HG03097 (cell line): ENCODE data around the gene TUG1.

Experiments used
- ATAC-seq: cut with Tn5 transposase; IDR thresholded peaks from one replicate; pipeline ENCODE4 v1.9.1; 2021; ENCODE audit not compliant: unreplicated experiment, low FRiP score

Gene TUG1

GRCh38 chr22:30968924-30969531 is at the start of gene TUG1:
Gene TUG1, plus strand, starts transcription at chr22:30969265.
- peak; percentile 80 for ATAC-seq

- no peak for ATAC-seq
Observed at GRCh38 chr22:30919973-30920372, 49.1 kb upstream of the TUG1 start.

- ATAC-seq: no peak
Observed at GRCh38 chr22:30920407-30920806, 48.7 kb upstream of the TUG1 start.

DNA sequence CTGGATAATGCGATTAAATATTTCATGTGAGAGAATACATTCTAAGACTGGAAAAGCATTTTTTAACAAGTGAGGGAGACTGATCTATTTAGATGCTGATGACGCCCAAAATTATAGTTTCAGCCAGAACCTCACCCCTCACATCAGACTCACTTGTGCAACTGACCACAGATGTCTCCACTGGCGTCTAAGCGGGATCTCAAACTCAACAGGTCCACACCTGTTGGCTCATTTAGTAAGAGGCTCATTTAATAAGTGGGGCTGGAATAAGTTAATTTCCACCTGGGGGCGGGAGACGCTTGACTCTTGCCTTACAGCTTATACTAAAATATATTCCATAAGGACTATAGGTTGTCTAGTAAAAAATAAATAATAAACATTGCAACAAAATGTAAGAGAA is 48.0 kb upstream of the TUG1 start:
- no peak for ATAC-seq

DNA sequence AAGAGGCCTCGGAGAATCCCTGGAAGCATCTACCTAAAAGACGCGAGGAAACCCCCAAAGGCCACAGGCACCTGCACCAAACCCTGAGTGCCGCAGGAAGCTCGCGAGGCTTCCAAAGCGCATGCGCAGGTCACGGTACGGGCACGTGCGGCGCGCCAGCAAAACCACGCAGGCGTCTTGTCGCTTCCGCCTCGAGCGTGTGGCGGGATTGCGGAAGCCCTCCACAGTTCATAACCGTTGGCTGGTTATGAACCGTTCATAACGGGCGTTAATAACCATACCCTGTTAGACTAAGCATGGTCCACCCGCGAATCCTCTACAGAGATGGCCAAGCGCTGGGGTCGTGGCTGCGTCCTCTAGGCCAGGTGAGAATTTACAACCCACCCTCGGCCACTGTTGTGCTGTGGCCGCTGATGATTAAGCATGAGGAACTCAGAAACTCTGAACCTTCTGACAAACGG is 46.9 kb upstream of the TUG1 start:
- ATAC-seq: no peak

DNA sequence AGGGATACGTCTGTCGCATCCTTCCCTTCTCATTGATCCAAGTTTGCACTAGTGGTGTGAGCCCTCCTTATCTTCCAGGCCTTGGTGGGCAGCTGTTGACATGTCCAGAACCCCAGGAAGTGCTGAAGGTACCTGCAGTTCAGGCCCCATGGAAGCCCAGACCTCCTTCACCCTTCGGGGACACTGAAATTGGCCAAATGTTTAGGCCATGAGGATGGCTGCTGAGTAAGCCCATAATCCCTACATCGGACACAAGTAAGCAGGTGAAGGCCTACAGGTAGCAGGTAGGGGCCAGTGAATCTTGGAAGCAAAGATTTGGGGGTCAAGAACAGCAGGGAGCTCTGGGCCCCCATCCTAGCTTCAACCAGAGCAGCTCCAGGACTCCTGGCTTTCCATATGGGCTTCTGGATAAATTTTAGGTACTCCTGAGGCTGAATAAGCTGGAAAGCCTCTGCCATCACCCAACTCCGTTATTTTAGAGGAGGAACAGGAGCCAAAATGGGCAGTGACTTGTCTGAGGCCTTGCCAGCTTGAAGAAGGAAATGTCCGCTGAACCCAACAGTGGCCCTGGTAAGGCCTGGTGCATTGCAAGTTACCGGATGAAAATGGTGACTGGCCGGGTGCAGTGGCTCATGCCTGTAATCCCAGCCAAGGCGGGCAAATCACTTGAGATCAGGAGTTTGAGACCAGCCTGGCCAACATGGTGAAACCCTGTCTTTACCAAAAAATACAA is 45.7 kb upstream of the TUG1 start:
- ATAC-seq: no peak

DNA sequence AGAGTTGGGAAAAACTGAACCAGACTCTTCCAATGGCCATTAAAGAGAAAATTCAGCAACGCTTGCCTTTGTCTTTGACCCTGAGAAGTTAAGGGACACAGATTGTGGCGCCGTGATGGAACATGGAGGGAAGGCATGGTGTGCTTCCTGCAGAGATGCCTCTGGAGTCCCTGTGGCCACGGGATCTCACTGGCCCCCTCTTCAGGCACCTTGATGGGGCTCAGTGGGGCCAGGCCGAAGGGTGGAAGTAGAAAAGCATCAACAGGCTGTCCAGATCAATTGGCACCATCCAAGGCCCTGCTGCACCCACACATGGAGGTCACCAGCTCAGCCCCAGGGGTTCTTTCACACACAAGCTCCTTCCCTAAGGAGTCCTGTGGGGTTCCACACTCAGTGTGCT is 43.4 kb upstream of the TUG1 start:
- no peak for ATAC-seq

- ATAC-seq: no peak
Observed at GRCh38 chr22:30926706-30927105, 42.4 kb upstream of the TUG1 start.

DNA sequence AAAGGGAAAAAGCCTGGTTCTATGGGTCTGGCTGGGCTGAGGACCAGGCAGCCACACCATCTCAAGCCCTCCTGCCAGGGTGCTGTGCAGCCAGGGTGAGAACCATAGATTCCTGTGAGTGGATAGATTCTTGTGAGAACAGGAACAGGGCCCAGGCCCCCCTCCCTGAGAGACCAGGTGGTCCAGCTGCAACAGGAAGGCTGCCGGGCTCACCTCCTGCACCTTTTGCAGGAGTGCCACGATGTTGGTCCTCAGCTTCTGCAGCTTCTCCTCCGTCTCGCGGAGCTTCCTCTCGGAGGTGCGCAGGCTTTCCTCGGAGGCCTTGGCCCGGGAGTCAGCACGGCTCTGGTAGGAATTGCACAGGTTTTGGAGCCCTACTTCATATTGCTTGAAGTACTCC is 41.3 kb upstream of the TUG1 start:
- ATAC-seq: no peak

GRCh38 chr22:30928401-30928800 is 40.7 kb upstream of the TUG1 start:
- ATAC-seq: no peak

DNA sequence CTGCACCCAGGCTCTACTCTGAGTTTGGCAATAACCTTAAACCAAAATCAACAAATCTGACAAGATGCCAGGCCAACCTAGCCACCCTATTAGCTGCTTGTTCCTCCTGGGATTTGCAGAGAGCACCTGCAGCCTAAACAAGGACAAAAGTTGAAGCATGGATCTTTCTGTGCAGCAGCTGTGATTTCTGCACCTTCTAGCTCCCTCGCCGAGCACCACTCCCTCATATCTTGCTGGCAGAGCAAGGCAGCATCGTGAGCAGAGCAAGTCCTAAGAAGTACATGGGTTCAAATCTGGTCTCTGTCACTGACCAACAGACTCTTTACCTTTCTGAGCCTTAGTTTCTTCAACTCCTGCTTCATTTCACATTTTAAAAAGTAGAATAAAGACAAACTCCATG is 38.8 kb upstream of the TUG1 start:
- no peak for ATAC-seq

GRCh38 chr22:30931541-30932300 is 37.3 kb upstream of the TUG1 start:
- no peak for ATAC-seq

GRCh38 chr22:30932661-30933060 is 36.4 kb upstream of the TUG1 start:
- no peak for ATAC-seq

DNA sequence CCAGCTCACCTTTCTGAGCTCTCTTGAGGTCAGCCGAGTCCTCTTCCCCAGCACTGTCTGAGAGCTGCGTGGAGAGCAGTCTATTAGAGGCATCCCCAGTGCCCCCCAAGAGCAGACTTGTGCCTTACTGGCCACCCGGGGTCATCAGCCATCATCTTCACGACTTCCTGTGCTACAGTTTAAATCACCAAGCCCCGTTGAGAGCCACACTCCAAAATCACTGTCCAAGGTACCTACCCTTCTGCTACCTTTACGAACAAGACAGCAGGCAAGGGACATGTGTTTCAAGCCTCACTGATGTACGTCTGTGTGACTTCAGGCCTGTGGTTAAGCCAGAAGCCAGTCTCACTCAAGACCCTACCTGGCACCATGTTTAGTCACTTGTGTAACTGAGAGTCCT is 35.6 kb upstream of the TUG1 start:
- no peak for ATAC-seq

- ATAC-seq: no peak
Observed at GRCh38 chr22:30934053-30934452, 35.0 kb upstream of the TUG1 start.

- no peak for ATAC-seq
Observed at GRCh38 chr22:30940685-30941362, 28.2 kb upstream of the TUG1 start.

GRCh38 chr22:30941363-30941740 is 27.7 kb upstream of the TUG1 start:
- no peak for ATAC-seq

GRCh38 chr22:30943368-30943767 is 25.7 kb upstream of the TUG1 start:
- ATAC-seq: no peak

DNA sequence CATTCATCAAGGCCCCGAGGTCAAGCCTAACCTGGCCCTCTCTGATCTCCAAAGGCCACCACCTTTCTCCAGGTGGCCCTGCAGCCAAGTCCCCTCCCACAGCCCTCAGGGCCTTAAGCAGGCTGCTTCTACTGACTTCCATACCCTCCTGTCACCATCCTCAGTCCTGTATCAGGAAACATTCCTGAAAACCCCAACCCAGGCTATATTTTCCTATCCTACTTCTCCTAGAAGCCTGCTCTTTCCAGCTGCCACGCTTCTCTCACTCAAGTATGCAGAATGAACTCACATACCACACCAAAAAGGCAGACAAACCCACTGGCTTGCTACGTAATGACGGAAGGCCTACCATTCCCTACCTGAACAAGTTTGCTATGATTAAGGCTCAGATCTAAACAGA is 24.1 kb upstream of the TUG1 start:
- ATAC-seq: no peak

DNA sequence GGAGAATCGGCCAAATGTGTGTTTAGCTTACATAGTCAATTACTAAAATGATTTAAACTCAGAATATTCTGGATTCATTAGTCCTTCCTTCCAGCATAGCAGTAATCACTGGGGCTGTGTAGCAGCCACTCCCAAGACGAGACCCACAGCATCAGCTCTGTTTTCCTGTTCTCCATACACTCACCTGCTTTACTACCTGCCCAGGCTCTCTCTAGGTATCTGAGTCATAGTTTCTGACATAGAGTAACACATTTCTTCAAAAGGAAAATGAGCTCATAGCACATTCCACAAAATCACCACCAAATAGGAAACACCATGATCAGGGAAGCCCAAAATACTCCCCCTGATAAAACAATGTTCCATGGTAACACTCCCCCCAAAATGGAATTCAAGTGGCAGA is 23.4 kb upstream of the TUG1 start:
- no peak for ATAC-seq

DNA sequence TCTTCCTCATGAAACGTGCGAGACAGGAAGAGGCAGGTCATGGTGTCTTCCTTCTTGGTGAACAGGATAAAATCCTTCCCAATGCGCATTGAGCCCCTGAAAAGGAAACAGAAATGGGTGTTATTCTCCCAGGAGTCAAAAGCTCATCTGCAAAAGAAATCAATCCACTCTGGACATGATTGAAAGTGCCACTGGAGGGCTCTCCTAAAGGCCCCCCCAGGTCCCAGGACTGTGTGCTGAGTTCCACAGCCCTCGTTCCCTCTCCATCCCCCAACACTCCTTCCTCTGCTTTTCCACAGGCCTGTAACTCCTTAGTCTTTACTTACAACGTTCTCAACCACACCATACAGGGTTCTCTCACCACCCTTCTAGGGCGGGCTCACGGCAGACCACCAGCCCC is 22.7 kb upstream of the TUG1 start:
- ATAC-seq: no peak
